K562 (cell line): ENCODE data around the gene CALU. TPM values are rescaled to one million over a fixed set of nuclear protein-coding genes. Genes with fewer than 3 reads are reported as not detected.

ENCODE experiments used
- C11orf30 ChIP-seq: fragments of 450-650 bp; IDR thresholded peaks from 2 replicates; pipeline ENCODE4 v1.6.1; 2016; ENCODE audit warnings: low read depth, mild to moderate bottlenecking
- CBX5 ChIP-seq: IDR thresholded peaks from 2 replicates; pipeline ENCODE4 v1.6.1; 2014; ENCODE audit warnings: low read depth, borderline replicate concordance
- E4F1 ChIP-seq: fragments of 250-450 bp; sonication (Bioruptor Pico); IDR thresholded peaks from 2 replicates; pipeline ENCODE4 v1.5.0; 2021; ENCODE audit warnings: mild to moderate bottlenecking, borderline replicate concordance
- FOSL1 ChIP-seq: fragments of 200-800 bp; sonication (Bioruptor generic); conservative IDR thresholded peaks from 2 replicates; pipeline ENCODE4 v1.6.1; 2016; ENCODE audit warnings: missing genetic modification characterization, missing compliant biosample characterization
- HDAC1 ChIP-seq, 2 experiments: fragments of 450-650 bp; IDR thresholded peaks; 2 replicates each; pipeline ENCODE4 v1.6.1; 2016 to 2017; ENCODE audit warnings: inconsistent platforms in 1 of 2, mild to moderate bottlenecking in 1 of 2, moderate library complexity in 1 of 2
- HMG20A ChIP-seq: fragments of 450-650 bp; formaldehyde crosslinking; conservative IDR thresholded peaks from 2 replicates; pipeline ENCODE4 v1.4.0; 2020; ENCODE audit warnings: mild to moderate bottlenecking, mixed read lengths
- ILF3 ChIP-seq: fragments of 450-650 bp; IDR thresholded peaks from 2 replicates; pipeline ENCODE4 v1.6.1; 2018; ENCODE audit warnings: antibody characterized with exemption, mild to moderate bottlenecking, moderate library complexity, borderline replicate concordance
- L3MBTL2 ChIP-seq: fragments of 450-650 bp; IDR thresholded peaks from 2 replicates; pipeline ENCODE4 v1.6.1; 2016; ENCODE audit warnings: mild to moderate bottlenecking, moderate library complexity
- NFATC3 ChIP-seq: fragments of 450-650 bp; IDR thresholded peaks from 2 replicates; pipeline ENCODE4 v1.6.1; 2017; ENCODE audit warnings: mild to moderate bottlenecking
- POLR2H ChIP-seq: IDR thresholded peaks from 2 replicates; pipeline ENCODE4 v1.6.1; 2016; ENCODE audit warnings: missing genetic modification characterization, low read depth, mild to moderate bottlenecking, control low read depth, missing compliant biosample characterization, moderate library complexity
- SMARCA4 ChIP-seq: fragments of 450-650 bp; IDR thresholded peaks from 2 replicates; pipeline ENCODE4 v1.6.1; 2016
- SMC3 ChIP-seq: conservative IDR thresholded peaks from 2 replicates; pipeline ENCODE4 v1.6.1; 2011; ENCODE audit warnings: low read depth, low read length, improper control_type of control experiment; ENCODE audit not compliant: insufficient read depth
- ZBTB40 ChIP-seq, 2 experiments: fragments of 450-650 bp in 1 of 2; sonication (generic) in 1 of 2; formaldehyde crosslinking in 1 of 2; IDR thresholded peaks; 2 replicates each; pipeline versions ENCODE4 v1.7.1 to v1.9.0; 2016 to 2022; ENCODE audit warnings: inconsistent platforms in 1 of 2, mild to moderate bottlenecking in 1 of 2, missing genetic modification reagents in 1 of 2
- ZBTB7A ChIP-seq: IDR thresholded peaks from 2 replicates; pipeline ENCODE4 v1.6.1; 2011; ENCODE audit warnings: low read depth, mild to moderate bottlenecking, low read length, moderate library complexity, borderline replicate concordance; ENCODE audit not compliant: control insufficient read depth
- ZFX ChIP-seq: sonication (generic); formaldehyde crosslinking; IDR thresholded peaks from 2 replicates; pipeline ENCODE4 v1.8.0; 2022; ENCODE audit warnings: mild to moderate bottlenecking, missing genetic modification reagents, moderate library complexity
- ZKSCAN1 ChIP-seq: fragments of 150-350 bp; IDR thresholded peaks from 2 replicates; pipeline ENCODE4 v1.6.1; 2016; ENCODE audit warnings: low read depth, low read length
- ZNF436 ChIP-seq: fragments of 250-450, 450-650 bp; sonication (Bioruptor Pico); formaldehyde crosslinking; IDR thresholded peaks from 2 replicates; pipeline ENCODE4 v1.7.0; 2020; ENCODE audit warnings: mild to moderate bottlenecking
- polyA plus RNA-seq, 8 experiments: library from polyadenylated mRNA; depleted of rRNA in 4 of 8; stranded (reverse) in 5 of 8; unstranded in 3 of 8; fragments of >200 nt; fragmentation: Nextera tagmentation in 2 of 8; fragmentation: Illumina TruSeq in 1 of 8; extraction: Ambion mirVana in 2 of 8; extraction: Trizol in 1 of 8; gene quantifications; 2 replicates each; pipeline versions ENCODE4 v1.2.1 to v1.2.3, GENCODE V29; 2011 to 2014; ENCODE audit warnings: inconsistent platforms in 1 of 8, missing spikeins in 1 of 8
- total RNA-seq, 7 experiments: library from RNA; depleted of rRNA in 6 of 7; stranded (reverse); fragments of >200 nt in 6 of 7; fragmentation: Illumina TruSeq in 2 of 7; extraction: Trizol in 2 of 7; gene quantifications; 2 replicates each; pipeline versions ENCODE4 v1.2.1 to v1.2.3, GENCODE V29; 2011 to 2021; ENCODE audit warnings: low replicate concordance in 1 of 7

Gene CALU
- total and polyA plus RNA-seq, 9 of the 15 experiments (the other 6 are each of a cell fraction or from before 2014, with no cell fraction given): 166 to 286 (median 215) TPM

GRCh38 chr7:128697302-128697905 is 41.8 kb upstream of the CALU start (continued):
- peak; percentile 89 for TF ChIP-seq ZBTB7A
- 0 out of 2 replicates have a peak, but pooled peaks have one; percentile 22 for TF ChIP-seq NFATC3
- TF ChIP-seq HDAC1 (IDR thresholded peaks at IDR 0.05): peak in 1 of 2 experiments; percentile 77; a peak in 2 of 4 replicates
- TF ChIP-seq E4F1 (CRISPR knock-in tag): no peak
- TF ChIP-seq ZKSCAN1: no peak
- TF ChIP-seq ZNF436 (CRISPR knock-in tag): no peak
- TF ChIP-seq SMC3: 0 out of 2 replicates have a peak, but pooled peaks have one; percentile 27
- 0 out of 2 replicates have a peak, but pooled peaks have one; percentile 19 for TF ChIP-seq ILF3
- peak; percentile 40; the same call in 1 of the 2 replicates for TF ChIP-seq CBX5
- no peak for TF ChIP-seq HMG20A (CRISPR knock-in tag)
- TF ChIP-seq L3MBTL2: peak; percentile 72
- peak; percentile 70; the same call in 1 of the 2 replicates for TF ChIP-seq POLR2H (tag)
- TF ChIP-seq ZFX (CRISPR knock-in tag): no peak
- TF ChIP-seq FOSL1 (tag): 0 out of 2 replicates have a peak, but pooled peaks have one; percentile 29
- peak; percentile 78 for TF ChIP-seq SMARCA4
- peak; percentile 44; the same call in 1 of the 2 replicates for TF ChIP-seq ZBTB40 (IDR thresholded peaks at IDR 0.05)
- TF ChIP-seq ZBTB40 (CRISPR knock-in tag; IDR thresholded peaks at IDR 0.05): no peak
- no peak for TF ChIP-seq C11orf30
